NCI-H1417 treated with DMSO at 0.1 percent for 48 hours (cell line): ENCODE results near the gene SALL3.
"Not testable (repeated sequence)": the region's sequence is repeated elsewhere in the genome, so short reads cannot be mapped to it uniquely, and the experiment has no call there.

Experiments
- DNase-seq: peaks from one replicate; lab custom pipeline; 2025; lab: John Stamatoyannopoulos, UW

Gene SALL3

GRCh38 chr18:78979730-78980278 is at the start of gene SALL3:
SALL3 (plus strand) TSS chr18:78979818; CDS start chr18:78980275, 457 bp downstream.
- DNase-seq = no peak

- no peak for DNase-seq
These were observed 47.3 kb upstream of the SALL3 start for GRCh38 chr18:78932281-78932680.

DNA sequence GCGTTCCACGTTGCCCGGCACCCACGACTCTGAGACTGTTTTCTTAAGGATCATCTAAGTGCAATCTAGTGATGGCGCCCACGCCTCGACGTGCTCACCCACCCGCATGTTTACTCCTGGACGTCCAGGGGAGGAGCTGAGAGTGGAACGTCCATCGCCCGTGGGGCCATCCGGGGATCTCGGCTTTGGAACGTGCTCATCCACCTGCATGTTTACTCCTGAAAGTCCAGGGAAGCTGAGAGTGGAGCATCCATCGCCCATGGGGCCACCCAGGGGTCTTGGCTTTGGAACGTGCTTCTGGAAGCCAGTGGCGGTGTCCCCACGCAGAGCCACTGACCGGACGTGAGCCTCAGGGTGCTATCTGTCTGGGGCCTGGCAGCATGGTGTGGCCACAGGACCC is 45.6 kb upstream of the SALL3 start:
- no peak for DNase-seq

DNA sequence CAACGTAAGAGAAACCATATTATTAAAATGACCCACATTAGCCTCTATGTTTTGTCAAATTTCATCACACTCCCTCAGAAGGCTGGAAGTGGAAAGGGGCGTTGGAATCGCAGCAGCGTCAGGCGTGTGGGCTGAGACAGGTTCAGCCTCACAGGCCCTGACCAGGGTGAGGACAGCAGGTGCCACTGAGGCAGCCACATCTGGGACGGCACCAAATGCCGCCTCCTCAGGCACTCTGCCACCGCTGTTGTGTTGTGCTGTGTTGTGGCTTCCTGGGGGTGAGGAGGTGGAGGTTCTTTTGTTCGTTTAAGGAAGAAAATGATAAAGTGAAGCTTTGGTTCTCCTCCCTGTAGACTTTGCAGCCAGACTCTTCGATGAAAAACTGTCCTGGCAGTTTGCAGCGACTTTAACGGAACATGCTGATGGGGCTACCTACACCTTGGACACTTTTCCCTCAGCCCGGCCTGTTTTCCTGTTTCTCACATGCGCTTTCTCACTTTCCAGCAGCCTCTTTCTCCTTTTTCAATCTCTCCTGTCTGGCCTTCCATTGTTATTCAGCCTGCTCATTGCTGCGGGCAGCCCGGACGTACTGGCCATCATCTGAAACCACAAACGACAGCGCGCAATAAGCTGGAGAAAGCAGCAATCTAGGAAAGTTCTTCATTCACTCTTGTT is 44.9 kb upstream of the SALL3 start:
- no peak for DNase-seq

DNA sequence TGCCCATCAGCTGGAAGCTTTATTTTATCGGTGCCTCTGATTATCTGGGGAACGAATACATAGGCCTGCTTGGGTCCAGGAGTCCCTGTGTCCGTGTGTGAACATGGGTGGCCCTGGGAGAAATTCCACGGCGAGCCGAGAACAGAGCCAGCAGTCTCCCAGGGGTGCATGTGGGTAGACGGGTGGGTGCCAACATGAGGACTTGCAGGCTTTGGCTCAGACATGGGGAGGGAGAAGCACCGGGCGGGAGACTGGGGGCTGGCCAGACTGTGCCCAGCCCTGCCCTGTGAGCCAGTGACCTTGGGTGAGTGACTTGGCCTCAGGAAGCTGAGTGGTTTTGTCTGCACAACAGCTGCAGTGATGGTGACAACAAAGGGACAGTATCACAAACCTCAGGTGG is 44.2 kb upstream of the SALL3 start:
- no peak for DNase-seq

GRCh38 chr18:78936251-78937005 is 43.2 kb upstream of the SALL3 start:
- no peak for DNase-seq

DNA sequence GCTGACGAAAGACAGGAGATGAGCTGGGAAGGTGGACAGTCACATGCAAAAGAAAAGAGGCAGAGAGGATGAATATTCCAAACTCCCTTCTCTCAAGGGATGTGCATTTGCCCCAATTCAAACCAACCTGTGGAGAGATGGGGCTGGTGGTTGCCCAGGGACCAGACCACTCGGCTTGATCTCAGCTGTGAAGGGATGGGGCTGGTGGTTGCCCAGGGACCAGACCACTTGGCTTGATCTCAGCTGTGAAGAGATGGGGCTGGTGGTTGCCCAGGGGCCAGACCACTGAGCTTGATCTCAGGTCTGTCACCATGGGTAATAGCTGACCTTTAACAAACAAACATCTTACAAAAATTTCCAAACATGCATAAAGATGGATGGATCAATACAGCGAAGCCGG is 42.5 kb upstream of the SALL3 start:
- DNase-seq = no peak

GRCh38 chr18:78939105-78939504 is 40.5 kb upstream of the SALL3 start:
- no peak for DNase-seq

DNA sequence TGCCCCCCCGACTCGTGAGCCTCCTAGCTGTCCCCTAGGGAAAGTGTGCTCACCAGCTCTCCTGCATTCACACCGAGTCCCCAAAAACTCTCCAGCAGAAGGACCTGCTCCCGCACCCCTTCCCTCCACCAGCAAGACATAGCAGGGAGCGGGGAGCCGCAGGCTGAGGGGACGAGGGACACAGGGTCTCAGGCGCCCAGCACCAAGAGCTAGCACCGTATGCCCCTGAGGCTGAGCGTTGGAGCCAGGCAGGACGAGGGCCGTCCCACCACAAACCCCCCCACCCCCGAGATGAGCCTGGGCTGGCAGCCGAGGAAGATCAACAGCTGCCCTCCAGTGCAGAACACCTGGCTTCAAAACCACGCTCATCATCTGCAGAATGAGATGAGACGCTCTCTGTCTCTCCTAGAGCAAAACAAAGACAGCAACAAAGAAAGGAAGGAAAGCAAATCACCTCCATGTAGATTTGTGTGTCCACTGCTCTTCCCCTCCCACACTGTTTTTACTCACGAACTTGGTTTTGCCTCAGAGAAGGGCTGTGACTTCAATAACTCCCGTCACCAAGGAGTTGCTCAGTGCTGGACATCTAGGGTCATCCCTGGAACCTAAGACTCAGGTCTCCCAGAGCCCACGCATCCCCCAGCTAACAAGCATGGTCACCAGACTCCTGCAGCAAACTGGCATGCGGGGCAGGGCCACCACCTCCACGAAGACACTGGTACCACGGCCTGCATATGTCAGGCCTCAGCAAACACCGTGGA is 39.7 kb upstream of the SALL3 start:
- DNase-seq = no peak

DNA sequence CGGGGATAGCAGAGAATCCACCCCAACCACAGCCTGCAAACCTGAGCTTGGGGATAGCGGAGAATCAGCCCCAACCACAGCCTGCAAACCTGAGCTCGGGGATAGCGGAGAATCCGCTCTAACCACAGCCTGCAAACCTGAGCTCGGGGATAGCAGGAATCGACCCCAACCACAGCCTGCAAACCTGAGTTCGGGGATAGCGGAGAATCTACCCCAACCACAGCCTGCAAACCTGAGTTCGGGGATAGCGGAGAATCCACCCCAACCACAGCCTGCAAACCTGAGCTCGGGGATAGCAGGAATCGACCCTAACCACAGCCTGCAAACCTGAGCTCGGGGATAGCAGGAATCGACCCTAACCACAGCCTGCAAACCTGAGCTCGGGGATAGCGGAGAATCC is 37.4 kb upstream of the SALL3 start:
- DNase-seq = not testable (repeated sequence)

DNA sequence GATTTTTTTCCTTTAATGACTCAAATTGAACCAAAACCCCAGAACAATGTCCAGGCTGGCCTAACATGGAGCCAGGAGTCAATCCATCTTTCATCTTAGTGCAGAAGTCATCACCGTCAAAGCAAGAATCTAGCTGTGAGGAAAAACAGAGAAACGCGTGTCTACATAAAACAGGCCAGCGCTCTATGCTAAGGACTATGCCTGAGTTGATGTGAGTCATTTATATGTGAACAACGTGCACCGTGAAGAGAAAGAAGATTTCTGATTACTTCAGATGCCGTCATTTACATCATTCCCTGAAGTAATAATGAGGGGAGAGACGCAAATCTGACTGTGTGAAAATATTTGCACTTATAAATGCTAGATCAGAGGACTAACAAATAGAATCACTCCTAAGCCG is 34.0 kb upstream of the SALL3 start:
- no peak for DNase-seq

- DNase-seq = no peak
These were observed 32.3 kb upstream of the SALL3 start for GRCh38 chr18:78947291-78947690.

DNA sequence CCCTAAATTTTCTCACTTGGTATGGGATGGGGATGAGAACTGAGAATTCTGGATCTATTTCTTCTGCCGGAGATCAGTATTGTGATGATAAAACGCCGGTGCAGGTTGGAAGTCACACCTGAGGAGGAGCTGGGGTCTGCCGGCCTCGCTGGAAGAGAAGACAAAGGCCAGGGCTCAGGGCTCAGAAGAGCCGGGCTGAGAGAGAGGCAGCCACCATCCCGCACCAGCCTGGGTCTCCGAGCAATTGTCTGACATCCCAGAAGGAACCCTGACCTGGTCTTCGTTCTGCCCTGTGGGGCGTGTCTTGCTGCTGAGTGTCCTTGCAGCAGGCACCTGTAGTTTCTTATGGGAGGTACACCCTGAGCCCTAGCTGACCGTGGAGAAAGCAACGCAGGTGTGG is 31.4 kb upstream of the SALL3 start:
- DNase-seq = no peak

GRCh38 chr18:78948707-78949106 is 30.9 kb upstream of the SALL3 start:
- no peak for DNase-seq

DNA sequence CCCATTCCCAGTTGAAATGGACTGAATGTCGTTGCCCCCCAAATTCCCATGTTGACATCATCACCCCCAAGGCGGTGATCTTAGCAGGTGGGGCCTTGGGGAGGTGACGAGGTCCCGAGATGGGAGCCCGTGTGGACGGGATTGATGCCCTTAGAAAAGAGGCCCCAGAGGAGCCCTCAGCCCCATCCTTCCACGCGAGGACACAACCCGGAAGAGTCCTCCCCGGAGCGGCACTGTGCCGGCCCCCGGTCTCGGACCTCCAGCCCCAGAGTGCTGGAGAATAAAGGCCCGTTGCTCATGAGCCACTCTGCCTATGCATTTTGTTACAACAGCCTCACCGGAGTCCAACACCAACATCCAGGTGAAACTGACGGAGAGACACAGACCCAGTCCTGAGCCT is 30.4 kb upstream of the SALL3 start:
- DNase-seq = no peak

GRCh38 chr18:78950386-78950785 is 29.2 kb upstream of the SALL3 start:
- DNase-seq = no peak

- DNase-seq = no peak
These were observed 26.1 kb upstream of the SALL3 start for GRCh38 chr18:78953566-78953965.

- DNase-seq = no peak
These were observed 24.6 kb upstream of the SALL3 start for GRCh38 chr18:78955051-78955450.

DNA sequence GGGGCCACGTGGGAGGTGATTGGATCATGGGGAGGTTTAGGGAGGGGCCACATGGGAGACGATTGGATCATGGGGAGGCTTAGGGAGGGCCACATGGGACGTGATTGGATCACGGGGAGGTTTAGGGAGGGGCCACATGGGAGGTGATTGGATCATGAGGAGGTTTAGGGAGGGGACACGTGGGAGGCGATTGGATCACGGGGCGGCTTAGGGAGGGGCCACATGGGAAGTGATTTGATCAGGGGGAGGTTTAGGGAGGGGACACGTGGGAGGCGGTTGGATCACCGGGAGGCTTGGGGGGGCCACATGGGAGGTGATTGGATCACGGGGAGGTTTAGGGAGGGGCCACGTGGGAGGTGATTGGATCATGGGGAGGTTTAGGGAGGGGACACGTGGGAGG is 22.5 kb upstream of the SALL3 start:
- no peak for DNase-seq

DNA sequence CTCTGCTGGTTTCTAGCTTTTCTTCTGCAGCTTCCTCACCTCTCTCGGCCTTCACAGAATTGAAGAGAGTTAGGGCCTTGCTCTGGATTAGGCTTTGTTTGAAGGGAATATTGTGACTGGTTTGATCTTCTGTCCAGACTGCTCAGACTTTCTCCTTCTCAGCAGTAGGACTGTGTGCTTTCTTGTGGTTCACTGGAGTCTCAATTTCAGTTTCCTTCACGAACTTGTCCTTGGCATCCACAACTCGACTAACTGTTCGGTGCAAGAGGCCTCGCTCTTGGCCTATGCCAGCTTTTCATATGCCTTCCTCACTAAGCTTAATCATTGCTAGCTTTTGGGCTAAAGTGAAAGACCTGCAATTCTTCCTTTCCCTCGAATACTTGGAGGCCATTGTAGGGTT is 18.9 kb upstream of the SALL3 start:
- DNase-seq = no peak

GRCh38 chr18:78962098-78962497 is 17.5 kb upstream of the SALL3 start:
- no peak for DNase-seq

GRCh38 chr18:78964727-78965126 is 14.9 kb upstream of the SALL3 start:
- not testable (repeated sequence) for DNase-seq

DNA sequence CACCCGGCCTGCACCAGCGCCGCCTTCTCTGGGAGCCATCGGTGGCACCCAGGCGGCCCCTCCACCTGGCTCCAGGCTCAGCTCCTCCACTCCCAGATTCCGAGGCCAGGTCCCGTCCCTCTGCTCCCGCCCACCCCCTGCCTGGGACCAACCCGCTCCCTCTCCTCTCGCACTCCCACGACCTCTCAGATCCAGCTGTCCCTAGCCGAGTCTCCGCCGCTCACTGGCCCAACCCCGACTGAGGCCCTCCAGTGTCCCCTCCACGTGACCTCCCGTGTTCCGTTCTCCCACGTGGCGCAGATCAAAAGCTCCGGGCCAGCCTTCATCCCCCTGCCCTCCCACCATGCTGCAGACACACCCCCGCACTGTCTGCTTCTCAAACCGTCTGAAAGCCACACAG is 14.4 kb upstream of the SALL3 start:
- no peak for DNase-seq
